OCI-M1 (cell line): Measurements from ENCODE around the gene ZKSCAN5.

Experiments used
- DNase-seq: peaks from one replicate; lab custom pipeline; 2025; lab: John Stamatoyannopoulos, UW

ZKSCAN5 gene

DNA sequence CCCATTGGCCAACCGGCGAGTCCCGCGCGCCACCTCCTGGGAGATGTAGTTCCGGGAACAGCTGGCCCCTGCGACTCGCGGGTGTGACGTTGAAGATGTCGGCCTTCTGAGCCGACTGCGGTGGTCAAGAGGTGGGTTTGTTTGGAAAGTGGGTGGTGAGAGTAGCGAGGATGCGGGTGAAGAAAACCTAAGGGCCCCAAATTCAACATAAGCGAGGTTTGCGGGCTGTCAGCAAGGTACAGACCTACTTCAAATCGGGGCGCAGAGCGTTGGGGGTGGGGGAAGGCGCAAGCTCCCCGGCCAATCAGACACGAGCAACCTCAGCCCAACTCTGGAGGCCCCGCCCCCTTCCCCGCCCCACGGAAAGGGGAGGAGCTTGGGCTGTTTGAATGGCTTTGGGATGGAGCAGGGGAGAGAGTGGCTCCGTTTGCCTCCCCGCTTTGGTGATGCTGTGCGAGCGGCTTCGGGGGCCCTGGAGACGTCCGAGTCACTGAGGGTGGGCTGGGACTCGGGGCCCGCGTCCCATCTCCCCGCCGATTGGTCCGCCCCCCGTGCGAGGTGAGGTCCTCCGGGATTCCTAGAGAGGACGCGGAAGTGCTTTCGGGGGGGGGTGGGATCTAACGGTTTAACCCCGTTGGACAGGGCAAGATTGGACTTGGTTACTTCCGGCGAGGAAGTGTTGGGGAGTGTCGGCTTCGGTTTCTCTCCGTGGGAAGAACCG, at the start of gene ZKSCAN5:
TSS of gene ZKSCAN5 (plus strand) at position 60 of the 721 bp plus-strand sequence. CDS start 1,383 bp downstream, outside the sequence.
- peak; percentile 99 for DNase-seq

DNA sequence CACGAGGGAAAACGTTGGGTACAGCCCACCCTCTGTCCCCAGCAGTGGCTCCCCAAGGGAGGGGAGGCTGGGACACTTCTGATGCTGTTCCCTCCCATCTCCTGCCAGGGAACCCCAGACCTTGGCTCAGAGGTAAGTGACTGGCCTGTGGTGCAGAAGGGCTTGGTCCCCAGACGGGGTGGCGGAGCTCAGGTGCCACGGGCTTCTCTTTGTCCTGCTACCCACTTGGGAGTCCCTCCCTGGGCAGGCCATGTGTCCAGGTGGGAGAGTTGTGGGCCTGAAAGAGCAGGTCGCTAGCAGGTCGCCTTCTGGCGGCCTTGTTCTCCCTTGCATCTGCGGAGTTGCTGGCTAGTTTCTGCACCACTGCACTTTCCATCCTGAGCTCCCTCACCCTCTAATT, 48.6 kb upstream of the ZKSCAN5 start:
- no peak for DNase-seq

DNA sequence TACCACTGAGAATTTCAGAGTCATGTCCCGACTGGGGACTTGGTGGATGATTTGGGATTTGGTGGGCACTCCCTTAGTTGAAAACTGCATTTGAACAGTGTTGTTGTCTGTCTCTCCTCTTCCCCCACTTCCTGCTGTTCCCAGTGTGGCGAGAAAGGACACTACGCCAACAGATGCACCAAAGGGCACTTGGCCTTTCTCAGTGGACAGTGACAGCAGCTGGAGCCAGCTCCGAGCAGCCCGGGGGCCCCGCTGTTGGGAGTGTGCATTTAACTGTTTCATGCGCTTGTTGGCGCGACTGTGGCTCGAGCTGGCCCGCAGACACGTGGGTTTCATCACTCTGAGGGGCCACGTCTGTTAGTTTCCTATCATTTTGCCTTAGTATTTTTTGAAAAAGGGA, 48.2 kb upstream of the ZKSCAN5 start:
- DNase-seq = no peak

DNA sequence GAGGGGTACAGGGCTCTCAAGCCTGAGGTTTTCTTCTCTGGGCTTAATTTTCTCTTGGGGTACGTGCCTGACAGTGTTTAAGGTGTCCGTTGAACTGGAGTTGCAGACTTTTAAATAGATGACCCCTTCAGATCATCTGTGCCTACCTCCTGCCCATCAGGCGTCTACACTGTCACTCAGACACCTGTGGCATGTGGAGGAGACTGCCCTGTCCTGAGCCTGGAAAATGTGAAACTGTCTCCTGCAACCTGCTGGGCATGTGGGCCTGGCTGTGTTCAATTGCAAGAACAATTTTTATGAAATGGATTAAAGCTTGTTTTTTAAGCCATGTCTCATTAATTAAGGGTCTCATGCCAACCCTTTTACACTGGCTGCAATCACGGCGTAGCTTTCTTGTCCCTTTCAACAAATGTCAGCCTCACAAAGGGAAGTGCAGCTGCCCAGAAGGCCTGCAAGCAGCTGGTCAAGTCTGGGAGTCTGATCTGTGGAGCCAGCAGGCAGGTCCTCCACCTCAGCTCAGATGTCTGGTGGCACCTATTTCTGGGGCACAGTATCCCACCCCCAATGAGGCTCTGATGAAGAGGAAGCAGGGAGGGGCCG, 47.3 kb upstream of the ZKSCAN5 start:
- no peak for DNase-seq

DNA sequence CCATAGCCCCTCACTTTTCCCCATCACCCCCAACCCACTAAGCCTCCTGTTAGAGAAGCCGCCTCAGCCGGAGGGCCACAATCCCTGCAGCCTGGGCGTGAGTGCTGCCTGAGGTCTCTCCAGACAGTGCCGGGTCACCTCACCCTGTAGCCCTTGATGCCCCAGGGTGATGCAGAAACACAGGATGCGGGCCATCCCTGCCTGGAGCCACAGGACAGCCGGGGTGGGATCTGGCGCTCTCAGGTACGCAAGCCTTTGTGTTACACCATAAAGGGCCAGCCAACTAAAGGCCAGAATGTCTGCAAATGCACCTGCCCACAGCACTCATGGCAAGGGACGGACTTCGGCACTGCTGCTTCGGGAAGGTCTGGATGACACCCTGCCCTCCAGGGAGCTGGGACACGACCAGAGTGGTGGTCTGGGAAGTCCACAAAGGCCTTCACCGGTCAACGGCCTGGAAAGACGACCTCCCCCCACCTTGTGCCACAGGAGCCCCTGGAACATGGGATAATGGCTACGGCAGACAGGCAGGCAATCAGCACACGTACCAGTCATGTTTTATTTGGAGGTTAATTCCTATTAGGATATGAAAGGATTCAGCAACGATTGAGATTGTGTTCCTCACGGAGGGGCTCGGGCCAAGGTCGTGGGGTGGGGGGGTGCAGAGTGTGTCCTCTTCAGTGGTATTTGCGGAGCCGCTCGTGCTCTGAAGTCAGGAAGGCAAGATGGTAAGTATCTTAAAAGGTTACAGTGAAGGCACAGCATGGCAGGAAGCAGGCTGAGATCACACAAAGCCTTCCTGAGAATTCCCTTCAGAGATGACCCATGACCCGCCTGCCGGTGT, 46.6 kb upstream of the ZKSCAN5 start:
- DNase-seq = no peak

DNA sequence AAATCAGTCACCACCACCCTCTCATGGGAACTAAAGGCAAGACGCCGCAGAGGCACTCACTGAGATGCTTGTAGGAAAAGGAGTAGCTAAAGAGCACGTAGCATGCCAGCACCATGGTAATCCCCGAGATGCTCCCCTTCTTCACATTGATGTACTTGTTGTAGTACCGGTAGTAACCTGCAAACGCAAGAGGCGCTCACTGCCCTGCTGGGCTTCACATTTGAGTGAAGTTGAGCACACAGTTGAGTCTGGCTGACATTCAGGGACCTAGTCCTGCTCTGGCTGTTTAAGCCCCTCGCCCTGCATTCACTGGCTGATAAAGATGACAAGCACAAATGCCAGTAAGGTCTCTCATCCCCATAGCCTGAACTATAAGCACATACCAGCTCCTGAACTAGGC, 45.4 kb upstream of the ZKSCAN5 start:
- peak; percentile 57 for DNase-seq

DNA sequence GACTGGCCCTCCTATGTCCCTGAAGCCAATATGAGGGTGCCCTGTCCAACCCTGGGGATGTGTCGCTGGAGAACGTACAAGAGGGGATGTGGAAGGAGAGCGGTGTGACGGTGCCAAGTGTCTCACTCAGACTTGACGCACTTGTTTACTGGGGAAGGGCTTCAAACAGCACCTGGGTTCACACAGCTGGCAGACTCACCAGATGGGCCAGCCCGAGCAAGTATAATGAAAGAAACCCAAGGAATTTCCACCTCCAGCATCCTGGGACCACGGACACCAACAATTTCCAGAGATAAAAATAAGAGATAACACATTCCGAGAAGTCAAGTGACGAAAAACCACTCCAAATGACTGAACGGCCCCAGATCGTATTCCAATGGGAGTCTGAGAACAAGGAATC, 43.8 kb upstream of the ZKSCAN5 start:
- DNase-seq = no peak

DNA sequence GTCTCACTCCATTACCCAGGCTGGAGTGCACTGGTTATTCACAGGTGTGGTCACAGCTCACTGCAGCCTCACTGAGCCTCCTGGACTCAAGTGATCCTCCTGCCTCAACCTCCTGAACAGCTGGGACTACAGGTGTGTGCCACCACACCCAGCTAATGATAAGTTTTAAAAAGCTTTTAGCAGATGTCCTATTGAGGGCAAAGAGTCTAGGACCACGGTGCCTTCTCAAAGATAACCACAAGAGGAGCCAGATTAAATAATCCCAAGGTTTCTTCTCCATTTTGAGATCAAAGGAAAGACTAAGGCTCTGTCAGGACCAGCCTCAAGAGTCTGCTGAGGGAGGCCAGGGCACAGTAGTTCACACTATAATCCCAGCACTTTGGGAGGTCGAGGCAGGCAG, 43.2 kb upstream of the ZKSCAN5 start:
- peak; percentile 40 for DNase-seq

DNA sequence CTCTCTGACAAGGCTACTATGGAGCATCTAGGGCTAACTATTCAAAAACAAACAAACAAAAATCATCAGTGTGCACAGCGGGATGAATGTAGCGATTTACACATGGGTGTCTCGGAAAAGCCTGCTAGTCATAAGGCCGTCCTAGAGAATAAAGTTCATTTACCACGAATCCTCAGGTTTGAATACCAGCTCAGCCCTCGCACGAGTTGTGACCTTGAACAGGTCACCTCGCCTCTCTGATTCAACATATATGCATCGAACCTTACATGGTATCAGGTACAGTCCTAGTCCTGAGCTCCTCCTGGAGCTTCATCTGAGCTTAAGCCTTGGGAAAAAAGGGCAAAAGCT, 39.1 kb upstream of the ZKSCAN5 start:
- peak; percentile 66 for DNase-seq

DNA sequence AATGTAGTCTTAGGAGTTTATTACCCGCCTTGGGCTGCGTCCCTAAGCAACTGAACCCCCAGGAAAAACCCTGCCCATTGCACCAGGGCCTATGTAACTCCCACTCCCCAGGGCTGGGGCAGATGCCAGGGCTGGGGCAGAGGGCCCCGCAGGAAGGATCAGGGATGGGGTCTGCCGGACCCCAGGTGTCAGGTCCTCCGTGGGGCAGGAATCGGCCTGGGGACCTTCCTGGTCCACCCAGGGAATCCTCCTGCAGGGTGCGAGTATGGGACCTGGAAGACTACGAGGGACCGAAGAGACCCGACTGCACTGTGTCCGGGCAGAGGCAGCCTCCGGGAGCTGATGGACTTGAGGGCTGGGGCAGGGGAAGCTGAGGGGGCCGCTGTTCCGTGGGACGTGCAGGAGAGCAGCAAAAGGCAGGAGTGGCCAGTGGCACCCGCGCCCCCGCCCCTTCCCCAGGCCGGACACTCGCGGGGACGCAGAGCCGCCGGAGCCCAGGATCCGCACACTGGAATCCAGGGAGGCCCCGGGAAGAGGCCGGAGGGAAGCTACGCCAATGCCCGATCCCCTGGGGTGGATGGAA, 36.0 kb upstream of the ZKSCAN5 start:
- no peak for DNase-seq

DNA sequence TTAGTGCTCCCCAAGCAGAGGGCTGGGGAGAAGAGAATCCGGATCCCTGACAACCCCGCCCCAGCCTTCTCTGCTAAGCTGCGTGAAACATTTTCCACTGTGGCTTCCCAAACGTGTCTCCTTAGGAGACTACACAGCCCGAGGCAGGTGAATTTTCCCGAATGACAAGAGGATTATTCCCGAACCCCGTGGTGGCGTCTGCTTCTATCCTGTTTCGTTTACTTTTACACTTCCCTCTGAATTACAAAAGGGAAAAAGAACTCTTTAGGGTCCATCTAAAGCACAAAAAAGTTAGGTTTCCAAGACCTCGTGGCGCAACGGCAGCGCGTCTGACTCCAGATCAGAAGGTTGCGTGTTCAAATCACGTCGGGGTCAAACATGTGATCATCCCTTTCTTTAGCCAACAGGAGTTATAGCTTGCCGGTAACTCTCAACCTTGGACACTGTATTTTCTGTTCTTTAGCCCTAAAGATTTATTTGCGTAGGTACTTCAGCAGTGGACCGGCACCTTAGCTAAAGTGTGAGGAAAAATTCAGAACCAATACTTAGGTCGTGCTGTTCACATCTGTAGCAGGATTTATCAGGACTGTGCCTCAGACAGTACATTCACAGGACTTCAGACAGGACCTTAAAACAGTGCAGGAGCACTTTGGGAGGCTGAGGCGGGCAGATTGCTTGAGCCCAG, 34.9 kb upstream of the ZKSCAN5 start:
- no peak for DNase-seq

DNA sequence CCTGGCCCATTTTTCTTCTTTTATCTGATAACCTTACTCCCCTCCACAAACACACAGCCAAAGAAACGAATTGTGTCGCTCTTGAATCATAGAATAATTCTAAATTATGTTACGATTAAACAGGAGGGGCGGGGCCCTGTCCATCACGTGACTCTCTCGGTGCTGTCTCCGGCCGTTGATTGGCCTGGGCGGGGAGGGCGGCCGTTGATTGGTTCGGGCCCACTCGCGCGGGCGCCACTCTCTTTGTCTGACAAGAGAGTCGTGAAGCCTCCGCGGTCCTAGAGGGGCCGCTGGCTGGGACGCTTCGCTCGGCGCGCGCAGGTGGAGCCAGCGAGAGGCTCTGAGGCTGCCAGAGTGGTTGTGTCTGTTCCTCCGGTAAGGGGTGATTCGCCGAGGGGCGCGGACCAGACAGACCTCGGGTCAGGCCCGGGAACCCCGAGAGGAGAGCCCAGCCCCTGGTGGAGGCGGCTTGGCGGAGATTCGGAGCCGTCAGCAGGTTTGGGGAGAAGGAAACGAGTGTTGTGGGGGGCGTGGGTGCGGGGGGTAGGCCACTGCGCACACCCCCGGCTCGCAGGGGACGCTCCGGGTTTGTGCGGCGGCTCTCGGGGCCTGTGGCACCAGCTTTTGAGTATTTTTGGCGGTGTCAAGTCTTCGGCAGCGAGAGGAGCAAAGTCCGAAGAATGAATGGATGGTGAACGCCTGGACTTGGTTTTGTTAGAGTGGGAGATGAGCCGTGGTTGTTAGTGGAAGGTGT, 31.7 kb upstream of the ZKSCAN5 start, which contains the start of gene ZNF789:
TSS of gene ZNF789 (plus strand) at position 330 of the 754 bp plus-strand sequence. CDS start 3,567 bp downstream, outside the sequence.
- peak; percentile 100 for DNase-seq

DNA sequence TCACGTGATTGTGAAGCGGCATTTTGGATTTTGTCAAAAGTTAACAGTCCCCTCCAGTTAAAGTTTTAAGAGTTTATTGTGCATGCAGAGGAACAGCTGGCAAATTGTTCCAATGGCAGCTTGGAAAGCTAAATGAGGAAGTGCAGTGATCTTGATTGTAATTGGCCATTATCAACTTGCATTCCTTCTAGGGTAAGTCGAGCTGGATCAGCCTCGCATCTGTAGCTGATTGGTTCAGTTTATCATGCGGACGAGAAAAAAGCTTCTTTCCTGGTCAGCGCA, 31.2 kb upstream of the ZKSCAN5 start:
- DNase-seq = peak; percentile 94

DNA sequence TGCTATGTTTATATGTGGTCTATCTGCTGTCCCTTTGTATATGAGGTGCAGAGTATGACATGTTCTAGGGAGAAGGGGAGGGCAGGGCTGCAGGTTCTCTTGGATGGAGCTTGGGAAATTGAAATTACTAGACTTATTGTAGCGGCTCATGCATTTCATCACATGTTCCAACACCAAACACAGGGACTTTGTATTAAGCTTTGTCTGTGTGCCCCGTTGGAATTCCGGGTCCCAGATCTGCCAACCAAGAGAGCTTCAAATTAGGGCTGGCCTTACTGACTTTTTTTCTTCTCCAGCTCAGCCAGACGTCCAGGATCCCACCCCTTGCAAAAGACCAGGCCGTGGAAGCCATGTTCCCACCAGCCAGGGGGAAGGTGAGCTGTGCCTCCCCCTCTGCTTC, 28.4 kb upstream of the ZKSCAN5 start:
- DNase-seq = no peak

DNA sequence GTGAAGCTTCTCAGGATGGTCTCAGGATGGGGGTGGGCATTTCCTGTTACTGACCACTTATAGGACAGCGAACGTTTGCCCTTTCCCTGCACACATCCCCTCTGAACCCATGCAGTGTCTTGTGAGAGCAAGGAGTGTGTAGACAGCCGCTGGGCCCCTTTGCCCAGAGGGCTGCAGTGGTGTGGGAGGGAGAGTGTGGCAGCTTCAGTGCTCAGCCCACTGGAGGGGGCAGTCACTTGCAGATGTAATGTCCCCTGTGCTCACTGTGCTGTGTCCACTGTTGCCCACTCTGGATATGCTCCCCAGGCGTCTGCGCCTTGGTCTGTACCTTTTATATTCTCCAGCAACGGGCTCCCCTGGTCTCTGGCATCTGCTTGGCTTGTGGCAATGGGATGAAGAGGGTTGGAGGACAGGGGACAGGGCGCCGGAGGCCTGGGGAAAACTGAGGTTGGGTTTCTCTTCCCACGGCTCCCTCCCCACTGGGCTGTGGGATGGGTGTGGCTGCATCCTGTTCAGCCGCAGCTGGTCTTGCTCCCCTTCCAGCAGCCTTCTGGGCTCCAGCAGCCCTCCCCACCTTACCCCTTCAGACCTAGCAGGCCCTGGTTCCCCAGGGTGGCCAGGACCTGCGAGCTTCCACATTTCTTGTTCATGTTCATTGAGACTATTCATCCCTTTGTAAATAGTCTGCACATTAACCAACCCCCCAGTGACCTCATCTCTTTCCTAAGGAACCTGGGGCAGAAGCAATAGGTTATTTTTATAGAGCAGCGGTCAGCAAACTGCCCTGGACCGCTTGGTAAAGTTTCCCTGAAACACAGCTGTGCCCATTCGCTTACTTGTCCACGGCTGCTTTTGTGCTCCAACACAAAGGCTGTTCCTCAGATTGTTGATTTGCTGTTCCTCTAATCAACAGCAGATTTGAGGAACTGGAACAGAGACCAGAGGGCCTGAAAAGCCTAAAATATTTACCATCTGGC, 25.7 kb upstream of the ZKSCAN5 start:
- DNase-seq = no peak

DNA sequence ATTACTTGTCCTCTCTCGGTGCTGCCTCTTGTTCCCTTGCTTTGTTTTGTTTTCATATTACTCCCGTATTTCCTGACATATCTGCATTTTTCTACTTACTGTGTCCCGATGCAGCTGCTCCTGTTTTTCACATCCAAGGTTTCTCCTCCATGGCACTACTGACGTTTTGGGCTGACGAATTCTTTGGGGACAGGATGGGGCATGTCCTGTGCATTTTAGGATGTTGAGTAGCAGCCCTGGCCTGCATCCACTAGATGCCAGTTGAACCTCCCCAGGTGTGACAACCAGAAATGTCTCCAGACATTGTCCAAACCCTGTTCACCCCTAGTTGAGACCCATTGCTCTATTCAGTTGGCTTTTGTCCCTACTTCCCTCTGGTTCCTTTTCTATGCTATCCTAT, 19.4 kb upstream of the ZKSCAN5 start:
- DNase-seq = no peak

DNA sequence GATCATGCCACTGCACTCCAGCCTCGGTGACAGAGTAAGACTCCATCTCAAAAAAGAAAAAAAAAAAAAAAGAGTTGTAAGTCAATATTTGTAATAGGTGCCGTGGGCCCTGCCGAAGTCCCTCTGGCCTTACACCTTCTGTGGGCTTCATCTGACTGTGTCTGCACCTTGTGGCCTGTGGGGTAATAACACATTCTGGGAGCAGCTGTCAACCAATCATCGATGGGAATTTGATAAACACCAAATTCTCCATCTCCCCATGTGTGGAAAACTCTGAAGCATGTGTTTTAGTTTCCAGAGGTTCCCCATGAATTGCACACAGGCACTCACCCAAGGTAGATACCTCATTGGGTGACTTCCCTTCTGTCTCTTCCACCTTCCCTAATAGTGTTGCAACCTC, 15.2 kb upstream of the ZKSCAN5 start:
- DNase-seq = no peak

DNA sequence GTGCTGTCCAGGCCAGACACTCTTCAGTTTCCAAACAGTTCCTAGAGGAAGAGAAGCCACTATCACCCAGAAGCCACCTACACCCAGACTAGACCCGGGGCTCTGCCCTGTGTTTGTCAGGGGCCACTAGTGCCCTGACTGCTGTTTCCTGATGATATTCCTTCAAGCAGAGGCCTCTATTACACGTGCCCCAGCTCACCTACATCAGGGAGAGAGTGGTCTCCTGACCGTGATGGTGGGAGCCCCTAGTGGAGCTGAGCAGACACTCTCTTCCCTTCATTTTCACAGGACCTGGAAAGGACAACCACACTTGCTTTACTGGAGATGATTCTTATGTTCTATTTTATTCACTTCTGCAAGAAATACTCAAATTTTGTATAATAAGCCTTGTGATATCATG, 13.6 kb upstream of the ZKSCAN5 start:
- no peak for DNase-seq

DNA sequence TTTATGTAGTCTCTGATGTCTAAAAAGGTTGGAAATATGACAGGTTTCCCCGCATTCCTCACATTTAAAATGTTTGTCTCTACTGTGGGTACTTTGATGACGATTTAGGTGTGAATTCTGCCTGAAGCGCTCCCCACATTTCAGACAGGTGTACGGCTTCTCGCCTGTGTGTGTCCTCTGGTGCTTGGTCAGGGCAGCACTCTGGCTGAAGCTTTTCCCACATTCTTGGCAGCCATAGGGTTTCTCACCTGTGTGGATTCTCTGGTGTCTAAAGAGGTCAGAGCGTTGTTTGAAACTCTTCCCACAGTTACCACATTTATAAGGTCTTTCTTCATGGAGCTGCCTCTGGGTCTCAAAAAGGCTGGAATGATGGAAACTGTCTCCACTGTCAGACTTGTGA, 10.6 kb upstream of the ZKSCAN5 start:
- DNase-seq = no peak
